Measurements from ENCODE around the gene PLXNA1. TPM values are rescaled to one million over a fixed set of nuclear protein-coding genes. Genes with fewer than 3 reads are reported as not detected.

Gene PLXNA1
- total and polyA plus RNA-seq, 2 experiments from 2014 or later, result 11.0 to 73.5 TPM

DNA sequence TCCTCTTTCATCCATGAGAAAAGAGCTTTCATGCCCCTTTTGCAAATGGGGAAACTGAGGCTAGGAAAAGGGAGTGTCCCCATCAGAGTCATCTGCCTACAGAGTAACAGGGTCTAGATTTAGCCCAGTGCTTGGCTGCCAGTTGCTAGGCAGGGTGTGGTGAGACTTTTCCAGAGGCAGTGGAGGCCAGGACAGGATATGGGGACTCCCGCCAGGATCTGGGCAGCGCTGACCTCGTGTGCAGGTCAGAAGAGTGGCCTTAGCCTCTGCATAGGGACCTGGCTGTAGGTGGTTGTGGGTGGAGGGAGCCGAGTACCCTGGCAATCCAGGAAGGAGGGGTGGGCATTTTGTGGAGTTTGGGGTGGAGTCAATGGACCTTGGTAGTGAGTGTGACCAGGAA is 4.2 kb downstream of the PLXNA1 start (continued):
- TF ChIP-seq STAT1 (IDR thresholded peaks at IDR 0.05; ENCODE audit: unreplicated experiment) (no peak), ZNF331 (CRISPR knock-in tag; IDR thresholded peaks at IDR 0.05; ENCODE audit: low read depth) (no peak), EZH2phosphoT487 (IDR thresholded peaks at IDR 0.05; ENCODE audit: unreplicated experiment) (no peak), POLR2AphosphoS5 (IDR thresholded peaks at IDR 0.05; ENCODE audit: low read depth) (no peak), CREB1 (CRISPR knock-in tag; IDR thresholded peaks at IDR 0.05; ENCODE audit: low read depth) (no peak), JUNB (IDR thresholded peaks at IDR 0.05; ENCODE audit: unreplicated experiment) (no peak), EZH2 (IDR thresholded peaks at IDR 0.05; ENCODE audit: low read depth, unreplicated experiment) (no peak)
- TF ChIP-seq, protein P1, sequence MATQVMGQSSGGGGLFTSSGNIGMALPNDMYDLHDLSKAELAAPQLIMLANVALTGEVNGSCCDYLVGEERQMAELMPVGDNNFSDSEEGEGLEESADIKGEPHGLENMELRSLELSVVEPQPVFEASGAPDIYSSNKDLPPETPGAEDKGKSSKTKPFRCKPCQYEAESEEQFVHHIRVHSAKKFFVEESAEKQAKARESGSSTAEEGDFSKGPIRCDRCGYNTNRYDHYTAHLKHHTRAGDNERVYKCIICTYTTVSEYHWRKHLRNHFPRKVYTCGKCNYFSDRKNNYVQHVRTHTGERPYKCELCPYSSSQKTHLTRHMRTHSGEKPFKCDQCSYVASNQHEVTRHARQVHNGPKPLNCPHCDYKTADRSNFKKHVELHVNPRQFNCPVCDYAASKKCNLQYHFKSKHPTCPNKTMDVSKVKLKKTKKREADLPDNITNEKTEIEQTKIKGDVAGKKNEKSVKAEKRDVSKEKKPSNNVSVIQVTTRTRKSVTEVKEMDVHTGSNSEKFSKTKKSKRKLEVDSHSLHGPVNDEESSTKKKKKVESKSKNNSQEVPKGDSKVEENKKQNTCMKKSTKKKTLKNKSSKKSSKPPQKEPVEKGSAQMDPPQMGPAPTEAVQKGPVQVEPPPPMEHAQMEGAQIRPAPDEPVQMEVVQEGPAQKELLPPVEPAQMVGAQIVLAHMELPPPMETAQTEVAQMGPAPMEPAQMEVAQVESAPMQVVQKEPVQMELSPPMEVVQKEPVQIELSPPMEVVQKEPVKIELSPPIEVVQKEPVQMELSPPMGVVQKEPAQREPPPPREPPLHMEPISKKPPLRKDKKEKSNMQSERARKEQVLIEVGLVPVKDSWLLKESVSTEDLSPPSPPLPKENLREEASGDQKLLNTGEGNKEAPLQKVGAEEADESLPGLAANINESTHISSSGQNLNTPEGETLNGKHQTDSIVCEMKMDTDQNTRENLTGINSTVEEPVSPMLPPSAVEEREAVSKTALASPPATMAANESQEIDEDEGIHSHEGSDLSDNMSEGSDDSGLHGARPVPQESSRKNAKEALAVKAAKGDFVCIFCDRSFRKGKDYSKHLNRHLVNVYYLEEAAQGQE (IDR thresholded peaks at IDR 0.05; ENCODE audit: unreplicated experiment), result no peak

- Histone ChIP-seq H3K36me3 (ENCODE audit: insufficient read depth) (no peaks in the 10 kb centered on the region), H3K79me2 (replicated peaks; ENCODE audit: insufficient read depth) (peaks cover 46% of the 10 kb centered on the region), H3K9me2 (ENCODE audit: insufficient read depth) (no peaks in the 10 kb centered on the region), H3F3A (replicated peaks; ENCODE audit: low read depth) (no peaks in the 10 kb centered on the region), H4K20me1 (replicated peaks; ENCODE audit: insufficient read depth) (peaks cover 3% of the 10 kb centered on the region), H3K4me1 (ENCODE audit: insufficient read depth) (no peaks in the 10 kb centered on the region), H3K4me2 (no peak overlapping the region), H2AFZ (no peak overlapping the region), H3K27me3 (ENCODE audit: insufficient read depth) (no peaks in the 10 kb centered on the region), H3K4me3 (no peak overlapping the region), H3K27ac (ENCODE audit: low read depth) (no peak overlapping the region)
- Mint-ChIP-seq H3K36me3 (ENCODE audit: low read depth) (peaks cover 6% of the 10 kb centered on the region), H3K4me3 (no peak overlapping the region), H3K27ac (no peak overlapping the region), H3K4me1 (peaks cover 2% of the 10 kb centered on the region), H3K27me3 (ENCODE audit: insufficient read depth, low read depth, poor library complexity) (peaks cover 7% of the 10 kb centered on the region), H3K9me3 (no peaks in the 10 kb centered on the region)
- ATAC-seq, result no peak
- TF ChIP-seq NANOG (IDR thresholded peaks at IDR 0.05; ENCODE audit: borderline replicate concordance) (no peak), CREB1 (CRISPR knock-in tag; IDR thresholded peaks at IDR 0.05; ENCODE audit: low read depth) (no peak), JUNB (IDR thresholded peaks at IDR 0.05; ENCODE audit: unreplicated experiment) (no peak), ZNF331 (CRISPR knock-in tag; IDR thresholded peaks at IDR 0.05; ENCODE audit: low read depth) (no peak), EZH2 (IDR thresholded peaks at IDR 0.05; ENCODE audit: low read depth, unreplicated experiment) (no peak), ZNF462 (CRISPR knock-in tag; IDR thresholded peaks at IDR 0.05) (no peak)
- TF ChIP-seq, protein P1 (IDR thresholded peaks at IDR 0.05; ENCODE audit: unreplicated experiment), result no peak
- DNase-seq (ENCODE audit: low spot score), result no peak
Observed at GRCh38 chr3:126987596-126987995, 4.7 kb downstream of the PLXNA1 start.

Measured in GM23338 (cell line).